Psoas muscle (tissue), 8 donors: ENCODE results near the gene ACTR8. TPM values are rescaled to one million over a fixed set of nuclear protein-coding genes. Genes with fewer than 3 reads are reported as not detected.

Source experiments
- ATAC-seq, 4 donors: fragments of 200-7000 bp; cut with Tn5 transposase; one replicate each; pipeline ENCODE4 v1.9.1; 2020; ENCODE audit warnings: moderate library complexity in 3 of 4, mild to moderate bottlenecking in 2 of 4
- DNase-seq, 2 donors: peaks; one replicate each; pipeline ENCODE4 v3.0.0-alpha.2; 2020
- H3K27ac ChIP-seq: fragments of 200-600 bp; one replicate; pipeline ENCODE4 v1.8.0; 2022
- H3K27me3 ChIP-seq, 3 donors: fragments of 200-600 bp in 1 of 3; one replicate each; pipeline versions ENCODE4 v1.6.1 to v1.8.0; 2013 to 2022; ENCODE audit warnings: low read length in 2 of 3, mild to moderate bottlenecking in 2 of 3, moderate library complexity in 1 of 3; ENCODE audit not compliant: insufficient read depth in 3 of 3
- H3K36me3 ChIP-seq, 2 donors: fragments of 200-600 bp in 1 of 2; one replicate each; pipeline versions ENCODE4 v1.6.1 to v1.8.0; 2013 to 2022; ENCODE audit warnings: low read depth in 1 of 2, mild to moderate bottlenecking in 1 of 2, moderate library complexity in 1 of 2; ENCODE audit not compliant: insufficient read depth in 1 of 2
- H3K4me1 ChIP-seq: fragments of 200-600 bp; one replicate; pipeline ENCODE4 v1.8.0; 2022
- H3K4me3 ChIP-seq: fragments of 200-600 bp; one replicate; pipeline ENCODE4 v1.8.0; 2022; ENCODE audit warnings: mild to moderate bottlenecking
- H3K9me3 ChIP-seq: fragments of 200-600 bp; one replicate; pipeline ENCODE4 v1.8.0; 2022
- CTCF ChIP-seq: fragments of 200-600 bp; IDR thresholded peaks from one replicate; pipeline ENCODE4 v1.8.0; 2022; ENCODE audit warnings: antibody characterized with exemption
- WGBS, 3 donors: extraction: QIAGEN DNeasy Blood & Tissue Kit; methylation state at CpG; one replicate each; pipeline versions ENCODE4 v1.1.6 to v1.1.7; 2013; 5-methylcytosine and 5-hydroxymethylcytosine counted together
- intact Hi-C, 2 donors: fragments of 100-400 bp; cut with DNase I; formaldehyde crosslinking; loops; one replicate each; pipeline versions ENCODE4 v1.11.0 to v1.14.2; 2022
- polyA plus RNA-seq, 3 donors: library from polyadenylated mRNA; stranded (reverse); fragments of 200-250 nt; gene quantifications; one replicate each; pipeline ENCODE4 v1.2.3, GENCODE V29; 2013
- total RNA-seq, 4 donors: library from RNA; stranded (reverse); fragmentation: NEBNext Ultra II Directional in 2 of 4; extraction: Animal tissue kit (Norgen Biotek cat#: 25700) in 2 of 4; gene quantifications; one replicate each; pipeline versions ENCODE4 v1.2.1 to v1.2.4, GENCODE V29; 2021 to 2023
- donor health status: healthy with polysubstance abuse.
- donor health status: DM: no; HTN: no; CAD: no; lungs with moderate emphysema.
- donor health status: Bipolar disorder and iron deficiency.
- donor health status: healthy.
- donor health status: DM: yes; HTN: yes; CAD: no.
- donor health status: DM: no; HTN: no; CAD: no.
- donor health status: DM: no; HTN: no; CAD: no.
- donor health status: DM: yes; HTN: yes; CAD: no.

The ACTR8 gene
- total and polyA plus RNA-seq, 7 donors, result 8.9 to 24.3 (median 15.2) TPM

GRCh38 chr3:53830944-53831343 lies 51.0 kb downstream of the ACTR8 start:
- Histone ChIP-seq H3K27ac (no peak overlapping the region), H3K27me3 (no peaks in the 10 kb centered on the region), H3K4me1 (no peaks in the 10 kb centered on the region), H3K9me3 (no peaks in the 10 kb centered on the region), H3K36me3 (no peaks in the 10 kb centered on the region), H3K4me3 (no peak overlapping the region)
- intact Hi-C loops, result no loop called here
- ATAC-seq, result no peak
- TF ChIP-seq CTCF, result no peak
- 87 to 89% (median 88%) methylated on average over 6 of the region's 6 CpGs for WGBS, 3 donors
- DNase-seq, result no peak

GRCh38 chr3:53829605-53830004 lies 52.3 kb downstream of the ACTR8 start:
- Histone ChIP-seq H3K4me1 (no peaks in the 10 kb centered on the region), H3K27ac (no peak overlapping the region), H3K9me3 (no peaks in the 10 kb centered on the region), H3K36me3 (no peaks in the 10 kb centered on the region), H3K4me3 (no peak overlapping the region), H3K27me3 (no peaks in the 10 kb centered on the region)
- intact Hi-C loops, result no loop called here
- 73 to 87% (median 83%) methylated on average over 2 of the region's 2 CpGs for WGBS, 3 donors
- no peak for TF ChIP-seq CTCF
- DNase-seq (no peak), ATAC-seq (no peak)

DNA sequence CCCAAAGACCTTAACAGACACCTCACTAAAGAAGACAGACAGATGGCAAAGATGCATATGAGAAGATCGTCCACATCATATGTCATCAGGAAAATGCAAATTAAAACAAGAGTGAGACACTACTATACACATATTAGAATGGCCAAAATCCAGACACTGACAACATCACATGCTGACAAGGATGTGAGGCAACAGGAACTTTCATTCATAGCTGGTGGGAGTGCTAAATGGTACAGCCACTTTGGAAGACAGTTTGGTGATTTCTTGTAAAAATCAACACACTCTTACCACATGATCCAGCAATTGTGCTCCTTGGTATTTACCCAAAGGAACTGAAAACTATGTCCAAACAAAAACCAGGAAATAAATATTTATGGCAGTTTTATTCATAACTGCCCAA lies 53.4 kb downstream of the ACTR8 start:
- H3K9me3 ChIP-seq, result no peaks in the 10 kb centered on the region
- WGBS, 3 donors, result 81 to 100% (median 88%) methylated on average over 1 of the region's 1 CpG
- H3K27me3 ChIP-seq, result no peaks in the 10 kb centered on the region
- intact Hi-C loops, result no loop called here
- no peak overlapping the region for H3K4me3 ChIP-seq
- H3K36me3 ChIP-seq, result no peaks in the 10 kb centered on the region
- H3K4me1 ChIP-seq, result no peaks in the 10 kb centered on the region
- TF ChIP-seq CTCF, result no peak
- H3K27ac ChIP-seq, result no peak overlapping the region
- DNase-seq, result no peak
- ATAC-seq, result no peak

- no peak for DNase-seq
- intact Hi-C loops, result no loop called here
- no peak for TF ChIP-seq CTCF
- Histone ChIP-seq H3K4me1 (peaks cover 6% of the 10 kb centered on the region), H3K27ac (no peak overlapping the region), H3K36me3 (no peaks in the 10 kb centered on the region), H3K27me3 (no peaks in the 10 kb centered on the region), H3K4me3 (no peak overlapping the region), H3K9me3 (no peaks in the 10 kb centered on the region)
- ATAC-seq, result no peak
- 42 to 77% (median 71%) methylated on average over 1 of the region's 1 CpG for WGBS, 3 donors
Observed at GRCh38 chr3:53826048-53826447, 55.9 kb downstream of the ACTR8 start.

- Histone ChIP-seq H3K27me3 (no peaks in the 10 kb centered on the region), H3K4me3 (no peak overlapping the region), H3K27ac (no peak overlapping the region), H3K4me1 (peaks cover 14% of the 10 kb centered on the region), H3K36me3 (no peaks in the 10 kb centered on the region), H3K9me3 (no peaks in the 10 kb centered on the region)
- TF ChIP-seq CTCF, result no peak
- WGBS, 3 donors, result 89 to 92% (median 92%) methylated on average over 4 of the region's 4 CpGs
- DNase-seq, result no peak
- no peak for ATAC-seq
- intact Hi-C loops, result no loop called here
Observed at GRCh38 chr3:53824795-53825194, 57.2 kb downstream of the ACTR8 start.
